ENCODE data around the gene NCOA3.

GRCh38 chr20:47670913-47671312 lies 169.2 kb downstream of the NCOA3 start:
- TF ChIP-seq, protein P1, sequence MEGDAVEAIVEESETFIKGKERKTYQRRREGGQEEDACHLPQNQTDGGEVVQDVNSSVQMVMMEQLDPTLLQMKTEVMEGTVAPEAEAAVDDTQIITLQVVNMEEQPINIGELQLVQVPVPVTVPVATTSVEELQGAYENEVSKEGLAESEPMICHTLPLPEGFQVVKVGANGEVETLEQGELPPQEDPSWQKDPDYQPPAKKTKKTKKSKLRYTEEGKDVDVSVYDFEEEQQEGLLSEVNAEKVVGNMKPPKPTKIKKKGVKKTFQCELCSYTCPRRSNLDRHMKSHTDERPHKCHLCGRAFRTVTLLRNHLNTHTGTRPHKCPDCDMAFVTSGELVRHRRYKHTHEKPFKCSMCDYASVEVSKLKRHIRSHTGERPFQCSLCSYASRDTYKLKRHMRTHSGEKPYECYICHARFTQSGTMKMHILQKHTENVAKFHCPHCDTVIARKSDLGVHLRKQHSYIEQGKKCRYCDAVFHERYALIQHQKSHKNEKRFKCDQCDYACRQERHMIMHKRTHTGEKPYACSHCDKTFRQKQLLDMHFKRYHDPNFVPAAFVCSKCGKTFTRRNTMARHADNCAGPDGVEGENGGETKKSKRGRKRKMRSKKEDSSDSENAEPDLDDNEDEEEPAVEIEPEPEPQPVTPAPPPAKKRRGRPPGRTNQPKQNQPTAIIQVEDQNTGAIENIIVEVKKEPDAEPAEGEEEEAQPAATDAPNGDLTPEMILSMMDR (conservative IDR thresholded peaks at IDR 0.05; ENCODE audit: low read depth in 2 of 2) = no peak
- no peak for TF ChIP-seq EZH2 (IDR thresholded peaks at IDR 0.05; ENCODE audit: low read depth, unreplicated experiment)
- no peak for TF ChIP-seq REST (IDR thresholded peaks at IDR 0.05; ENCODE audit: unreplicated experiment)
- no peak for TF ChIP-seq POLR2AphosphoS5 (IDR thresholded peaks at IDR 0.05; ENCODE audit: low read depth)
- no peak for TF ChIP-seq ZNF114 (CRISPR knock-in tag; IDR thresholded peaks at IDR 0.05)
- no peak for TF ChIP-seq EZH2phosphoT487 (IDR thresholded peaks at IDR 0.05; ENCODE audit: unreplicated experiment)
- no peak for TF ChIP-seq ZNF331 (CRISPR knock-in tag; IDR thresholded peaks at IDR 0.05; ENCODE audit: low read depth)

All from GM23338 (cell line).